ENCODE data around the gene KLHL10. TPM values are rescaled to one million over a fixed set of nuclear protein-coding genes. Genes with fewer than 3 reads are reported as not detected.
"Not testable (repeated sequence)": the region's sequence is repeated elsewhere in the genome, so short reads cannot be mapped to it uniquely, and the experiment has no call there.

KLHL10 gene
- total RNA-seq, 2 experiments from 2014 or later: 0.19 to 0.21 TPM

GRCh38 chr17:41835800-41836549, 1.6 kb upstream of the KLHL10 start, which contains the start of gene NT5C3B:
Gene NT5C3B, minus strand, starts transcription at chr17:41836232. Its CDS starts 39 bp downstream, at chr17:41836193.
- Mint-ChIP-seq H3K36me3 (ENCODE audit: low read depth) (peaks cover 5% of the 10 kb centered on the region), H3K27me3 (no peaks in the 10 kb centered on the region), H3K9me3 (ENCODE audit: low read depth) (no peaks in the 10 kb centered on the region), H3K4me3 (peak within 1 kb of the TSS; percentile 80), H3K27ac (peak within 1 kb of the TSS; percentile 70), H3K4me1 (peaks cover 13% of the 10 kb centered on the region)
- peak; percentile 84 for ATAC-seq
- intact Hi-C loops (cut with DNase I, micrococcal nuclease): loop anchor here (1.0 to 2.0 kb wide), 3 partner anchors 25 to 29 kb away; partner anchors contain the start of genes KLHL11 (in 1 of the 2) and P3H4 (in 1 of the 2)
- ChIA-PET CTCF (interaction anchor here (0.6 to 2.0 kb wide), 5 partner anchors 18 to 623 kb away, joined by 3 to 8 read pairs (median 3); no protein-coding TSS in a partner anchor), POLR2A (no interaction called here)
- peak; percentile 67 for DNase-seq

GRCh38 chr17:41836550-41837196, 952 bp upstream of the KLHL10 start:
- Mint-ChIP-seq H3K4me3 (peak overlapping the region; percentile 80), H3K4me1 (peaks cover 13% of the 10 kb centered on the region), H3K36me3 (ENCODE audit: low read depth) (peaks cover 1% of the 10 kb centered on the region), H3K27me3 (no peaks in the 10 kb centered on the region), H3K9me3 (ENCODE audit: low read depth) (no peaks in the 10 kb centered on the region), H3K27ac (peak overlapping the region; percentile 70)
- CTCF ChIA-PET: interaction anchor here (0.7 to 1.5 kb wide), 2 partner anchors 46 to 48 kb away, joined by 3 read pairs; no protein-coding TSS in a partner anchor
- POLR2A ChIA-PET: no interaction called here
- DNase-seq (no peak), ATAC-seq (peak; percentile 17)
- intact Hi-C loops (cut with DNase I, micrococcal nuclease): loop anchor here (1.0 to 2.0 kb wide), 2 partner anchors 28 kb away; partner anchors contain the start of gene KLHL11 (in 1 of the 2)

DNA sequence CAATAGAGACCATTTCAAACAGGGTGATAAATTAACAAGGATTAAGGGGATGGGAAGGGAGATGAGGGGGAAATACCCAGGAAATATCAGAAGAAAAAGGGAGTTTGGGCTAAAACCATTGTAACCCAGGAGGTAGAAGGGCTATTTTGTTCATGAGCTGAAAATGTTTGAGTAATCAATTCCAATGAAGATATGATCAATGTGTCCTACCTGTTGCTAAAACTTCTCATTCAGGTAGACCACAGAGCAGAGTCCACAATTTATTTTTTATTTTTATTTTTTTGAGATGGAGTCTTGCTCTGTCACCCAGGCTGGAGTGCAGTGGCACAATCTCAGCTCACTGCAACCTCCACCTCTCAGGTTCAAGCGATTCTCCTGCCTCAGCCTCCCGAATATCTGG, 1.8 kb downstream of the KLHL10 start:
- H3K27ac Mint-ChIP-seq; intact Hi-C loops (cut with DNase I, micrococcal nuclease); ATAC-seq; POLR2A ChIA-PET; H3K4me3 Mint-ChIP-seq; DNase-seq; H3K27me3 Mint-ChIP-seq; H3K9me3 Mint-ChIP-seq (ENCODE audit: low read depth); H3K36me3 Mint-ChIP-seq (ENCODE audit: low read depth): not testable (repeated sequence)
- H3K4me1 Mint-ChIP-seq: peaks cover 12% of the 10 kb centered on the region
- CTCF ChIA-PET: interaction anchor here (0.6 kb wide), 1 partner anchor 96 kb away, joined by 3 read pairs; no protein-coding TSS in a partner anchor

DNA sequence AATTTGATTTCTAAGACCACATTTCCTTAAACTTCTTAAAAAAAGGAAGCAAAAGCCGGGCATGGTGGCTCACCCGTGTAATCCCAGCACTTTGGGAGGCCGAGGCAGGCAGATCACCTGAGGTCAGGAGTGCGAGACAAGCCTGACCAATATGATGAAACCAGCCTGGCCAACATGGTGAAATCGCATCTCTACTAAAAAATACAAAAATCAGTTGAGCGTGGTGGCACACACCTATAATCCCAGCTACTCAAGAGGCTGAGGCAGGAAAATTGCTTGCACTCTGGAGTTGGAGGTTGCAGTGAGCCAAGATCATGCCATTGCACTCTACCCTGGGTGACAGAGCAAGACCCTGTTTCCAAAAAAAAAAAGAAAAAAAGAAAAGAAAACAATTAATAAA, 3.2 kb downstream of the KLHL10 start:
- not testable (repeated sequence) for H3K9me3 Mint-ChIP-seq (ENCODE audit: low read depth)

GRCh38 chr17:41844971-41845370, 7.3 kb downstream of the KLHL10 start:
- POLR2A ChIA-PET: no interaction called here

More for the DNA sequence above, 3.2 kb downstream of the KLHL10 start:
- H3K27ac Mint-ChIP-seq; intact Hi-C loops (cut with DNase I, micrococcal nuclease); H3K4me3 Mint-ChIP-seq; ATAC-seq; POLR2A ChIA-PET; H3K27me3 Mint-ChIP-seq; DNase-seq; H3K4me1 Mint-ChIP-seq; H3K36me3 Mint-ChIP-seq (ENCODE audit: low read depth): not testable (repeated sequence)
- CTCF ChIA-PET: interaction anchor here (0.6 kb wide), 1 partner anchor 26 kb away, joined by 3 read pairs; no protein-coding TSS in a partner anchor

GRCh38 chr17:41848788-41849187, 11.2 kb downstream of the KLHL10 start:
- ChIA-PET CTCF (interaction anchor here (1.1 to 2.3 kb wide), 2 partner anchors 16 to 47 kb away, joined by 3 to 5 read pairs; no protein-coding TSS in a partner anchor), POLR2A (no interaction called here)
- no peak for ATAC-seq
- no peaks in the 10 kb centered on the region for H3K27me3 Mint-ChIP-seq
- H3K36me3 Mint-ChIP-seq (ENCODE audit: low read depth): peaks cover 14% of the 10 kb centered on the region
- H3K9me3 Mint-ChIP-seq (ENCODE audit: low read depth): no peaks in the 10 kb centered on the region
- peaks cover 16% of the 10 kb centered on the region for H3K4me1 Mint-ChIP-seq
- no peak overlapping the region for H3K27ac Mint-ChIP-seq
- intact Hi-C loops (cut with DNase I, micrococcal nuclease): no loop called here
- H3K4me3 Mint-ChIP-seq: no peak overlapping the region
- DNase-seq: no peak

More at GRCh38 chr17:41844971-41845370, 7.3 kb downstream of the KLHL10 start:
- no peaks in the 10 kb centered on the region for H3K9me3 Mint-ChIP-seq (ENCODE audit: low read depth)
- peaks cover 2% of the 10 kb centered on the region for H3K36me3 Mint-ChIP-seq (ENCODE audit: low read depth)
- H3K27ac Mint-ChIP-seq: no peak overlapping the region
- CTCF ChIA-PET: no interaction called here
- H3K4me3 Mint-ChIP-seq: no peak overlapping the region
- DNase-seq (no peak), ATAC-seq (no peak)
- H3K4me1 Mint-ChIP-seq: peaks cover 3% of the 10 kb centered on the region
- intact Hi-C loops (cut with DNase I, micrococcal nuclease): no loop called here
- H3K27me3 Mint-ChIP-seq: no peaks in the 10 kb centered on the region

DNA sequence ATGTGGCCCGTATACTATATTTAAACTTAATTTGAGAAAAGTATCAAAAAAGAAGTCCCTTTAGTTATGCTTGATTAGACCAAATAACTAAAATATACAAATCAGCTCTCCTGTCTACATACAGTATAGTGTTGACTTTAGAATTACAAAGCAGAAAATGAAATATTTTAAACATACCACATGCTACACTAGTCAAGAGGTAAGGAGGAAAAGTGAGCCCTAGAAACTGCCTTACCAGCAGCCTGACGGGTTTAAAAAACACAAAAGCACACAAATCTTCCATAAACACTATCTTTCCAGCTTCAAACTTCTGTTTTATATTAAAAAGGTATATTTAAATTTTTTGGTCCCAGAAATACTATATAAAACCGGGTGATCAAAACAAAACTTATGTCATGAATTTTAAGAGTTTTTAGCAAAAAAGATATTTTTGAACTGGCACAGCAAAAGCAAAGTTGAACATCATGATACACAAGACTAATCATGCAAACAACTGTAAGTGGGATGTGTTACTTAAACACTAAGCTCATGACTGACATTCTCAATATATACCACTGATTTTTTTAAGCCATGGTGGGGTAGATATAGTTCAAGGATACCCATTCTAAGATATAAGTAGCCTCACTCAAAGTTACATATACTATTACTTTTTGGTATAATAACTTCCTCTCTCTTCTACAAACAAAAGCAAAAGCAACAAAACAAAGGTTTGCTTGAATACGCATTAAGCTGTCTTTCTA, 11.8 kb downstream of the KLHL10 start:
- Mint-ChIP-seq H3K27ac (no peak overlapping the region), H3K27me3 (no peaks in the 10 kb centered on the region), H3K36me3 (ENCODE audit: low read depth) (peaks cover 17% of the 10 kb centered on the region), H3K4me3 (no peak overlapping the region), H3K4me1 (peaks cover 16% of the 10 kb centered on the region), H3K9me3 (ENCODE audit: low read depth) (no peaks in the 10 kb centered on the region)
- no peak for DNase-seq
- ATAC-seq: no peak
- ChIA-PET POLR2A (no interaction called here), CTCF (interaction anchor here (0.6 to 2.3 kb wide), 3 partner anchors 15 to 51 kb away, joined by 3 to 5 read pairs (median 3); no protein-coding TSS in a partner anchor)
- intact Hi-C loops (cut with DNase I, micrococcal nuclease): no loop called here

- CTCF ChIA-PET: interaction anchor here (1.1 kb wide), 1 partner anchor 10 kb away, joined by 3 read pairs; no protein-coding TSS in a partner anchor
- POLR2A ChIA-PET: interaction anchor here (0.6 to 1.2 kb wide), 4 partner anchors 13 to 676 kb away, joined by 4 to 8 read pairs (median 4); no protein-coding TSS in a partner anchor
- H3K27ac Mint-ChIP-seq; H3K9me3 Mint-ChIP-seq (ENCODE audit: low read depth); H3K27me3 Mint-ChIP-seq; intact Hi-C loops (cut with DNase I, micrococcal nuclease); H3K4me3 Mint-ChIP-seq; ATAC-seq; DNase-seq: not testable (repeated sequence)
- Mint-ChIP-seq H3K36me3 (ENCODE audit: low read depth) (peaks cover 29% of the 10 kb centered on the region), H3K4me1 (peaks cover 16% of the 10 kb centered on the region)
Measured at GRCh38 chr17:41851382-41851781, 13.8 kb downstream of the KLHL10 start.

DNA sequence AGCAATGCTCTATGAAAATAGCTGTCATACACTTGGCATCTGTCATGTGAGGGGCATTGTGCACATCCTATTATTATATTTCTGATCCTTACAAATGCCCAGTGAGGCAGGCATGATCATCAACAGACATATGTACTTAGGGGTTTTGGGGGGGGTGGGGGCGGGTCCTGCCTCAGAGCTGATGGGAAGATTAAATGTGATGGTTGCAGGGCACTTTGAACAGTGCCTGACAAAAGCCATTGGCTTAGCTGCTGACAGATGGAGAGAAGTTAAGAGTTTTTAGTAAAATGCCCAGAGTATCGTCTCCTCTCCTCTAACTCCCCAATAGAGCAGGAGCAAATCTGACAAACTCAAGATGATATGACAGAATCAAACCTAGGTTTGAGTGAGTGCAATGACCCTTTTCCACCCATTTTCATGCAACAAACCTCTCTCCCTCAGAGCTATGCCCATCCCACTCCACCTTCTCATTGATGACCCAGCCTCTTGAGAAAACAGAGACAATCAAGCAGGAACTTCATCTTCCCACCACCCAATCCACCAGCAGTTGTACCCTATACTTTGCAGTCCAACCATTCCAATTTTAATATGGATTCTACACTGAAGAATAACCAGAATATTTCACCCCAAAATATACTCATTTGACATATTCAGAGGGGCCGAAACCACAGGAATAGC, 22.8 kb downstream of the KLHL10 start:
- Mint-ChIP-seq H3K4me1 (peaks cover 23% of the 10 kb centered on the region), H3K27ac (no peak overlapping the region), H3K36me3 (ENCODE audit: low read depth) (peaks cover 6% of the 10 kb centered on the region), H3K4me3 (no peak overlapping the region), H3K27me3 (no peaks in the 10 kb centered on the region), H3K9me3 (ENCODE audit: low read depth) (no peaks in the 10 kb centered on the region)
- ATAC-seq (no peak), DNase-seq (no peak)
- CTCF ChIA-PET: interaction anchor here (1.1 kb wide), 1 partner anchor 25 kb away, joined by 3 read pairs; no protein-coding TSS in a partner anchor
- POLR2A ChIA-PET: no interaction called here
- intact Hi-C loops (cut with DNase I, micrococcal nuclease): loop anchor here (10.0 kb wide), 2 partner anchors 126 to 1936 kb away; partner anchors contain the start of genes HAP1 (in 1 of the 2), LRRC3C (in 1 of the 2) and ORMDL3 (in 1 of the 2)

GRCh38 chr17:41863074-41863848, 25.6 kb downstream of the KLHL10 start:
- peaks cover 37% of the 10 kb centered on the region for H3K4me1 Mint-ChIP-seq
- intact Hi-C loops (cut with DNase I, micrococcal nuclease): loop anchor here (10.0 kb wide), 2 partner anchors 128 to 1938 kb away; partner anchors contain the start of genes HAP1 (in 1 of the 2), LRRC3C (in 1 of the 2) and ORMDL3 (in 1 of the 2)
- peaks cover 9% of the 10 kb centered on the region for H3K36me3 Mint-ChIP-seq (ENCODE audit: low read depth)
- no peaks in the 10 kb centered on the region for H3K9me3 Mint-ChIP-seq (ENCODE audit: low read depth)
- POLR2A ChIA-PET: interaction anchor here (0.5 to 1.1 kb wide), 6 partner anchors 9 to 171 kb away, joined by 3 to 5 read pairs (median 3); partner anchors contain the start of gene CNP
- CTCF ChIA-PET: interaction anchor here (0.6 to 1.5 kb wide), 5 partner anchors 10 to 742 kb away, joined by 3 to 5 read pairs (median 3); no protein-coding TSS in a partner anchor
- peak; percentile 67 for DNase-seq
- no peaks in the 10 kb centered on the region for H3K27me3 Mint-ChIP-seq
- peak; percentile 37 for ATAC-seq
- no peak overlapping the region for H3K27ac Mint-ChIP-seq
- H3K4me3 Mint-ChIP-seq: no peak overlapping the region

Data from activated CD4-positive, alpha-beta T cell treated with anti-CD3 and anti-CD28 coated beads for 36 hours (primary cell).